RWPE1 (cell line): Measurements from ENCODE around the gene SPATA33.
A peak's percentile ranks its signal among the peaks of the same experiment; 100 is the strongest.
"Not testable (repeated sequence)": the region's sequence is repeated elsewhere in the genome, so short reads cannot be mapped to it uniquely, and the experiment has no call there.

Source experiments
- CTCF ChIA-PET: fragments of 350-600 bp; sonication (Branson Sonifier 250); formaldehyde crosslinking; extraction: SDS; loops from one replicate; lab custom pipeline; 2021; lab: Yijun Ruan, JAX
- POLR2A ChIA-PET: fragments of 400-600 bp; formaldehyde crosslinking; extraction: SDS; loops from one replicate; lab custom pipeline; 2020; ENCODE audit warnings: antibody characterized with exemption; ENCODE audit not compliant: low non-redundant PET; lab: Yijun Ruan, JAX
- DNase-seq: peaks from one replicate; pipeline ENCODE4 v3.0.0; 2012; ENCODE audit warnings: low spot score
- H3K27ac ChIP-seq: fragments of 450-650 bp; 2 replicates; pipeline ENCODE4 v1.5.1; 2017
- CTCF ChIP-seq: fragments of 450-650 bp; conservative IDR thresholded peaks from 2 replicates; pipeline ENCODE4 v1.5.1; 2017; ENCODE audit warnings: low read depth, mild to moderate bottlenecking

SPATA33 gene

GRCh38 chr16:89669755-89670154 is 12.1 kb downstream of the SPATA33 start:
- no peak for DNase-seq
- no peak for TF ChIP-seq CTCF
- H3K27ac ChIP-seq, result no peak overlapping the region
- POLR2A ChIA-PET, result no interaction called here
- CTCF ChIA-PET, result no interaction called here

GRCh38 chr16:89670496-89671431 is 13.1 kb downstream of the SPATA33 start:
- no peak for TF ChIP-seq CTCF
- ChIA-PET CTCF (interaction anchor here (0.6 kb wide), 3 partner anchors 17 to 41 kb away, joined by 3 read pairs; no protein-coding TSS in a partner anchor), POLR2A (interaction anchor here (0.5 to 1.4 kb wide), 3 partner anchors 16 to 409 kb away, joined by 3 to 5 read pairs (median 3); partner anchors contain the start of gene CDK10)
- DNase-seq, result no peak
- peak overlapping the region; percentile 51 for H3K27ac ChIP-seq

GRCh38 chr16:89671565-89671964 is 13.9 kb downstream of the SPATA33 start:
- not testable (repeated sequence) for DNase-seq
- ChIA-PET CTCF (interaction anchor here (0.6 kb wide), 1 partner anchor 23 kb away, joined by 3 read pairs; no protein-coding TSS in a partner anchor), POLR2A (interaction anchor here (0.5 to 1.4 kb wide), 4 partner anchors 15 to 410 kb away, joined by 3 to 5 read pairs (median 3); partner anchors contain the start of gene CDK10)

GRCh38 chr16:89672177-89672941 is 14.7 kb downstream of the SPATA33 start:
- ChIA-PET POLR2A (interaction anchor here (0.6 kb wide), 1 partner anchor 139 kb away, joined by 3 read pairs; no protein-coding TSS in a partner anchor), CTCF (interaction anchor here (0.6 kb wide), 1 partner anchor 113 kb away, joined by 5 read pairs; no protein-coding TSS in a partner anchor)
- H3K27ac ChIP-seq, result no peak overlapping the region
- DNase-seq, result no peak
- no peak for TF ChIP-seq CTCF

More at GRCh38 chr16:89671565-89671964, 13.9 kb downstream of the SPATA33 start:
- not testable (repeated sequence) for H3K27ac ChIP-seq

GRCh38 chr16:89678258-89678657 is 20.6 kb downstream of the SPATA33 start:
- POLR2A ChIA-PET, result no interaction called here
- no peak for DNase-seq
- no peak overlapping the region for H3K27ac ChIP-seq
- CTCF ChIA-PET, result interaction anchor here (0.6 kb wide), 1 partner anchor 108 kb away, joined by 3 read pairs; no protein-coding TSS in a partner anchor
- no peak for TF ChIP-seq CTCF

- ChIA-PET CTCF (no interaction called here), POLR2A (interaction anchor here (0.8 to 2.0 kb wide), 3 partner anchors 9 to 15 kb away, joined by 3 to 5 read pairs (median 4); no protein-coding TSS in a partner anchor)
- peak overlapping the region; percentile 92 for H3K27ac ChIP-seq
- no peak for TF ChIP-seq CTCF
- DNase-seq, result no peak
Measured at GRCh38 chr16:89685916-89686315, 28.3 kb downstream of the SPATA33 start.
